ENCODE results near the gene TMEM44.
A peak's percentile ranks its signal among the peaks of the same experiment; 100 is the strongest.

The TMEM44 gene

DNA sequence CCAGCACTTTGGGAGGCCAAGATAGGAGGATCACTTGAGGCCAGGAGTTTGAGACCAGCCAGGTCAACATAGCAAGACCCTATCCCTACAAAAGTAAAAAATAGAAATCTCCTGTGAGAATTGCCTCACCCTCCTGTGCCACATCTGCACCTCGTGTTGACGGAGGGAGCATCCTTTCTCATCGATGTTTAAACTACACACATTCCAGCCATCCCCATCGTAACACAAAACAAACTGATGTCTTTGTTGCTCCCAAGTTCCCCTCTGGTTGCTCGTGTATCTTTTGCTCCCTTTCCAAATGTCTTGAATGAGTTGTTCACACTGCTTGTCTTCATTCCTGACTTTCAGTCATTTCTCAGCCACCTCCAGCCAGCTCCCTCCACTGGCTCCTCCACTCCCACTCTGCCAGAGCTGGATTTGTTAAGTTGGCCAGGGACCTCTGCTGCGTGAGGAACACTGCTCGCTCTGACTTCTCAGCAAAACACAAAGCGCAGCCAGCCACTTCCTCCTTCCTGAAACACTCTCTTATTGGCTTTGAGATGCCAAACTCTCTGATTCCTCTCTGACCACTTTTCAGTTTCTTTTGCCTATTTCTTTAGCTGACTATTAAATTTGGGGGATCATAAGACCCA, 92.8 kb downstream of the TMEM44 start:
- TF ChIP-seq ZNF8 (CRISPR knock-in tag; IDR thresholded peaks at IDR 0.05) (no peak), CSDC2 (CRISPR knock-in tag; IDR thresholded peaks at IDR 0.05) (no peak), ZFP3 (CRISPR knock-in tag; IDR thresholded peaks at IDR 0.05) (no peak), GLIS3 (CRISPR knock-in tag; IDR thresholded peaks at IDR 0.05) (no peak), ZC3H10 (CRISPR knock-in tag; IDR thresholded peaks at IDR 0.05) (no peak), TOX (CRISPR knock-in tag; IDR thresholded peaks at IDR 0.05; ENCODE audit: borderline replicate concordance) (no peak), TCF4 (CRISPR knock-in tag; IDR thresholded peaks at IDR 0.05; ENCODE audit: borderline replicate concordance) (no peak), PPARA (CRISPR knock-in tag; IDR thresholded peaks at IDR 0.05; ENCODE audit: borderline replicate concordance) (no peak)
- ATAC-seq, result no peak

DNA sequence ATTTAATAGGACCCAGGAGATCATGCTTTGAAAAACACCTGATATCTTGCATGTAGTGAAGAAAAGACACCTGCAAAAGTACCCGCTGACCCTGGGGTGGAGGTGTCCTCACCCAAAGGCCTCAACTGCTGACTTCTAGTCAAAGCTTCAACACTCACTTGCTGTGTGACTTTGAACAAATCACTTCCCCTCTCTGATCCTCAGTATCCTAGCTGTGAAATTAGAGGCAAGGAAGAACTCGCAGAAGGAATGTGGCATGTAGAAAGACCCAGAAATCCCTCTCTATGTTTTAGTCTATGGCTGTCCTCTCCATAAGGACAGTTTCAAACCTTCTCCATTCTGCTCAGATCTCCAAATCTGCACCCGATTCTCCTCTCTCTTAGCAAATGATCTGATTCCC, 93.7 kb downstream of the TMEM44 start:
- no peak for ATAC-seq
- no peak for TF ChIP-seq RARB (CRISPR knock-in tag; IDR thresholded peaks at IDR 0.05)
- TF ChIP-seq ARNTL (CRISPR knock-in tag; IDR thresholded peaks at IDR 0.05; ENCODE audit: borderline replicate concordance, low read depth), result no peak
- TF ChIP-seq GLIS3 (CRISPR knock-in tag; IDR thresholded peaks at IDR 0.05), result no peak
- TF ChIP-seq, protein P1, sequence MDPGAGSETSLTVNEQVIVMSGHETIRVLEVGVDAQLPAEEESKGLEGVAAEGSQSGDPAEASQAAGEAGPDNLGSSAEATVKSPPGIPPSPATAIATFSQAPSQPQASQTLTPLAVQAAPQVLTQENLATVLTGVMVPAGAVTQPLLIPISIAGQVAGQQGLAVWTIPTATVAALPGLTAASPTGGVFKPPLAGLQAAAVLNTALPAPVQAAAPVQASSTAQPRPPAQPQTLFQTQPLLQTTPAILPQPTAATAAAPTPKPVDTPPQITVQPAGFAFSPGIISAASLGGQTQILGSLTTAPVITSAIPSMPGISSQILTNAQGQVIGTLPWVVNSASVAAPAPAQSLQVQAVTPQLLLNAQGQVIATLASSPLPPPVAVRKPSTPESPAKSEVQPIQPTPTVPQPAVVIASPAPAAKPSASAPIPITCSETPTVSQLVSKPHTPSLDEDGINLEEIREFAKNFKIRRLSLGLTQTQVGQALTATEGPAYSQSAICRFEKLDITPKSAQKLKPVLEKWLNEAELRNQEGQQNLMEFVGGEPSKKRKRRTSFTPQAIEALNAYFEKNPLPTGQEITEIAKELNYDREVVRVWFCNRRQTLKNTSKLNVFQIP (CRISPR knock-in tag; IDR thresholded peaks at IDR 0.05; ENCODE audit: borderline replicate concordance, low read depth), result no peak
- TF ChIP-seq, protein P2, sequence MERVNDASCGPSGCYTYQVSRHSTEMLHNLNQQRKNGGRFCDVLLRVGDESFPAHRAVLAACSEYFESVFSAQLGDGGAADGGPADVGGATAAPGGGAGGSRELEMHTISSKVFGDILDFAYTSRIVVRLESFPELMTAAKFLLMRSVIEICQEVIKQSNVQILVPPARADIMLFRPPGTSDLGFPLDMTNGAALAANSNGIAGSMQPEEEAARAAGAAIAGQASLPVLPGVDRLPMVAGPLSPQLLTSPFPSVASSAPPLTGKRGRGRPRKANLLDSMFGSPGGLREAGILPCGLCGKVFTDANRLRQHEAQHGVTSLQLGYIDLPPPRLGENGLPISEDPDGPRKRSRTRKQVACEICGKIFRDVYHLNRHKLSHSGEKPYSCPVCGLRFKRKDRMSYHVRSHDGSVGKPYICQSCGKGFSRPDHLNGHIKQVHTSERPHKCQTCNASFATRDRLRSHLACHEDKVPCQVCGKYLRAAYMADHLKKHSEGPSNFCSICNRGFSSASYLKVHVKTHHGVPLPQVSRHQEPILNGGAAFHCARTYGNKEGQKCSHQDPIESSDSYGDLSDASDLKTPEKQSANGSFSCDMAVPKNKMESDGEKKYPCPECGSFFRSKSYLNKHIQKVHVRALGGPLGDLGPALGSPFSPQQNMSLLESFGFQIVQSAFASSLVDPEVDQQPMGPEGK (CRISPR knock-in tag; IDR thresholded peaks at IDR 0.05; ENCODE audit: borderline replicate concordance), result no peak
- TF ChIP-seq ISL1 (CRISPR knock-in tag; IDR thresholded peaks at IDR 0.05), result no peak
- TF ChIP-seq CSDC2 (CRISPR knock-in tag; IDR thresholded peaks at IDR 0.05), result no peak
- TF ChIP-seq, protein P3, sequence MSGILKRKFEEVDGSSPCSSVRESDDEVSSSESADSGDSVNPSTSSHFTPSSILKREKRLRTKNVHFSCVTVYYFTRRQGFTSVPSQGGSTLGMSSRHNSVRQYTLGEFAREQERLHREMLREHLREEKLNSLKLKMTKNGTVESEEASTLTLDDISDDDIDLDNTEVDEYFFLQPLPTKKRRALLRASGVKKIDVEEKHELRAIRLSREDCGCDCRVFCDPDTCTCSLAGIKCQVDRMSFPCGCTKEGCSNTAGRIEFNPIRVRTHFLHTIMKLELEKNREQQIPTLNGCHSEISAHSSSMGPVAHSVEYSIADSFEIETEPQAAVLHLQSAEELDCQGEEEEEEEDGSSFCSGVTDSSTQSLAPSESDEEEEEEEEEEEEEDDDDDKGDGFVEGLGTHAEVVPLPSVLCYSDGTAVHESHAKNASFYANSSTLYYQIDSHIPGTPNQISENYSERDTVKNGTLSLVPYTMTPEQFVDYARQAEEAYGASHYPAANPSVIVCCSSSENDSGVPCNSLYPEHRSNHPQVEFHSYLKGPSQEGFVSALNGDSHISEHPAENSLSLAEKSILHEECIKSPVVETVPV (CRISPR knock-in tag; IDR thresholded peaks at IDR 0.05), result no peak
- TF ChIP-seq SNAI2 (CRISPR knock-in tag; IDR thresholded peaks at IDR 0.05), result no peak
- TF ChIP-seq ZNF70 (CRISPR knock-in tag; IDR thresholded peaks at IDR 0.05), result no peak
- no peak for TF ChIP-seq ZNF565 (CRISPR knock-in tag; conservative IDR thresholded peaks at IDR 0.05; ENCODE audit: low read depth)
- TF ChIP-seq TOX (CRISPR knock-in tag; IDR thresholded peaks at IDR 0.05; ENCODE audit: borderline replicate concordance), result no peak

DNA sequence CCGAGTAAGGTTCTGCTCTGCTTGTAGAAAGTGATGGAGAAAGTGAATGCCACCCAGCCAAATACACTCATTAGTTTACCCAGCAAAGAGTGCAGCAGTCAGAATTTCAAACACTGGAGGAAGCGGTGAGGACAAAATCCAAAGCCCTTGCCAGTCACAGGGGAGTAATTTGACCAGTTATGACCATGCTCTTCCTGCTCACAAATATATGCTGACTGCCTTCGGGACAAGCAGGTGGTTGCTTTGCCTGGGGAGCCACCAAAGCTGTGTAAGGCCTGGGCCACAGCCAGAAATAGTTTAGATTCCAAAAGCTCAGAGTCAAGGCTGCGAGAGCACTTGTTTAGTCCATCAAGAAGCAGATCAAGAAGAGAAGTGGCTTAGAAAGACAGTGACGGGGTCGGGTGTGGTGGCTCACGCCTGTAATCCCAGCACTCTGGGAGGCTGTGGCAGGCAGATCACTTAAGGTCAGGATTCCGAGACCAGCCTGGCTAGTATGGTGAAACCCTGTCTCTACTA, 95.4 kb downstream of the TMEM44 start:
- peak; percentile 82 for ATAC-seq
- TF ChIP-seq BACH2 (CRISPR knock-in tag; IDR thresholded peaks at IDR 0.05; ENCODE audit: borderline replicate concordance) (no peak), RARB (CRISPR knock-in tag; IDR thresholded peaks at IDR 0.05) (no peak), TOX (CRISPR knock-in tag; IDR thresholded peaks at IDR 0.05; ENCODE audit: borderline replicate concordance) (no peak), ZNF70 (CRISPR knock-in tag; IDR thresholded peaks at IDR 0.05) (no peak), TCF4 (CRISPR knock-in tag; IDR thresholded peaks at IDR 0.05; ENCODE audit: borderline replicate concordance) (no peak), ARNTL (CRISPR knock-in tag; IDR thresholded peaks at IDR 0.05; ENCODE audit: borderline replicate concordance, low read depth) (no peak), SNAI2 (CRISPR knock-in tag; IDR thresholded peaks at IDR 0.05) (no peak), ZFP3 (CRISPR knock-in tag; IDR thresholded peaks at IDR 0.05) (no peak), ZC3H10 (CRISPR knock-in tag; IDR thresholded peaks at IDR 0.05) (no peak), ESRRG (CRISPR knock-in tag; IDR thresholded peaks at IDR 0.05) (no peak), ZNF8 (CRISPR knock-in tag; IDR thresholded peaks at IDR 0.05) (no peak), ISL1 (CRISPR knock-in tag; IDR thresholded peaks at IDR 0.05) (no peak), ZNF565 (CRISPR knock-in tag; conservative IDR thresholded peaks at IDR 0.05; ENCODE audit: low read depth) (no peak)
- TF ChIP-seq, protein P4, sequence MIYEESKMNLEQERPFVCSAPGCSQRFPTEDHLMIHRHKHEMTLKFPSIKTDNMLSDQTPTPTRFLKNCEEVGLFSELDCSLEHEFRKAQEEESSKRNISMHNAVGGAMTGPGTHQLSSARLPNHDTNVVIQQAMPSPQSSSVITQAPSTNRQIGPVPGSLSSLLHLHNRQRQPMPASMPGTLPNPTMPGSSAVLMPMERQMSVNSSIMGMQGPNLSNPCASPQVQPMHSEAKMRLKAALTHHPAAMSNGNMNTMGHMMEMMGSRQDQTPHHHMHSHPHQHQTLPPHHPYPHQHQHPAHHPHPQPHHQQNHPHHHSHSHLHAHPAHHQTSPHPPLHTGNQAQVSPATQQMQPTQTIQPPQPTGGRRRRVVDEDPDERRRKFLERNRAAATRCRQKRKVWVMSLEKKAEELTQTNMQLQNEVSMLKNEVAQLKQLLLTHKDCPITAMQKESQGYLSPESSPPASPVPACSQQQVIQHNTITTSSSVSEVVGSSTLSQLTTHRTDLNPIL (CRISPR knock-in tag; IDR thresholded peaks at IDR 0.05; ENCODE audit: low read depth), result no peak
- TF ChIP-seq, protein P5, sequence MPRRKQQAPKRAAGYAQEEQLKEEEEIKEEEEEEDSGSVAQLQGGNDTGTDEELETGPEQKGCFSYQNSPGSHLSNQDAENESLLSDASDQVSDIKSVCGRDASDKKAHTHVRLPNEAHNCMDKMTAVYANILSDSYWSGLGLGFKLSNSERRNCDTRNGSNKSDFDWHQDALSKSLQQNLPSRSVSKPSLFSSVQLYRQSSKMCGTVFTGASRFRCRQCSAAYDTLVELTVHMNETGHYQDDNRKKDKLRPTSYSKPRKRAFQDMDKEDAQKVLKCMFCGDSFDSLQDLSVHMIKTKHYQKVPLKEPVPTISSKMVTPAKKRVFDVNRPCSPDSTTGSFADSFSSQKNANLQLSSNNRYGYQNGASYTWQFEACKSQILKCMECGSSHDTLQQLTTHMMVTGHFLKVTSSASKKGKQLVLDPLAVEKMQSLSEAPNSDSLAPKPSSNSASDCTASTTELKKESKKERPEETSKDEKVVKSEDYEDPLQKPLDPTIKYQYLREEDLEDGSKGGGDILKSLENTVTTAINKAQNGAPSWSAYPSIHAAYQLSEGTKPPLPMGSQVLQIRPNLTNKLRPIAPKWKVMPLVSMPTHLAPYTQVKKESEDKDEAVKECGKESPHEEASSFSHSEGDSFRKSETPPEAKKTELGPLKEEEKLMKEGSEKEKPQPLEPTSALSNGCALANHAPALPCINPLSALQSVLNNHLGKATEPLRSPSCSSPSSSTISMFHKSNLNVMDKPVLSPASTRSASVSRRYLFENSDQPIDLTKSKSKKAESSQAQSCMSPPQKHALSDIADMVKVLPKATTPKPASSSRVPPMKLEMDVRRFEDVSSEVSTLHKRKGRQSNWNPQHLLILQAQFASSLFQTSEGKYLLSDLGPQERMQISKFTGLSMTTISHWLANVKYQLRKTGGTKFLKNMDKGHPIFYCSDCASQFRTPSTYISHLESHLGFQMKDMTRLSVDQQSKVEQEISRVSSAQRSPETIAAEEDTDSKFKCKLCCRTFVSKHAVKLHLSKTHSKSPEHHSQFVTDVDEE (CRISPR knock-in tag; IDR thresholded peaks at IDR 0.05), result no peak
- TF ChIP-seq, protein P1 (CRISPR knock-in tag; IDR thresholded peaks at IDR 0.05; ENCODE audit: borderline replicate concordance, low read depth), result no peak
- TF ChIP-seq, protein P2 (CRISPR knock-in tag; IDR thresholded peaks at IDR 0.05; ENCODE audit: borderline replicate concordance), result no peak

All from SK-N-SH treated with all-trans-retinoic acid at 6 μM for 48 hours (cell line).